C4-2B (cell line): Measurements from ENCODE around the gene SCN4A.
"Not testable (repeated sequence)": the region's sequence is repeated elsewhere in the genome, so short reads cannot be mapped to it uniquely, and the experiment has no call there.

Experiments used
- H3K27ac ChIP-seq: fragments of 450-650 bp; 2 replicates; pipeline ENCODE4 v1.5.1; 2017
- CTCF ChIP-seq: fragments of 450-650 bp; conservative IDR thresholded peaks from 2 replicates; pipeline ENCODE4 v1.5.1; 2017; ENCODE audit warnings: mild to moderate bottlenecking
- ZFX ChIP-seq: fragments of 450-650 bp; IDR thresholded peaks from 2 replicates; pipeline ENCODE4 v1.6.1; 2017

Gene SCN4A

GRCh38 chr17:63930951-63931575, 41.7 kb downstream of the SCN4A start:
- H3K27ac ChIP-seq, result no peak overlapping the region
- TF ChIP-seq ZFX, result no peak

GRCh38 chr17:63929860-63930766, 42.6 kb downstream of the SCN4A start:
- H3K27ac ChIP-seq, result no peak overlapping the region
- TF ChIP-seq ZFX (no peak), CTCF (no peak)

GRCh38 chr17:63928966-63929695, 43.6 kb downstream of the SCN4A start:
- H3K27ac ChIP-seq, result no peak overlapping the region
- no peak for TF ChIP-seq CTCF
- TF ChIP-seq ZFX, result no peak

GRCh38 chr17:63928172-63928666, 44.5 kb downstream of the SCN4A start:
- TF ChIP-seq ZFX (no peak), CTCF (no peak)
- no peak overlapping the region for H3K27ac ChIP-seq

- TF ChIP-seq CTCF, result no peak
- TF ChIP-seq ZFX, result no peak
- no peak overlapping the region for H3K27ac ChIP-seq
These were observed 45.1 kb downstream of the SCN4A start for GRCh38 chr17:63927464-63928171.

- H3K27ac ChIP-seq, result no peak overlapping the region
- TF ChIP-seq ZFX, result no peak
These were observed 46.6 kb downstream of the SCN4A start for GRCh38 chr17:63926164-63926563.

GRCh38 chr17:63925615-63926014, 47.1 kb downstream of the SCN4A start:
- no peak for TF ChIP-seq ZFX
- no peak for TF ChIP-seq CTCF
- H3K27ac ChIP-seq, result no peak overlapping the region

GRCh38 chr17:63922402-63922801, 50.3 kb downstream of the SCN4A start:
- H3K27ac ChIP-seq, result not testable (repeated sequence)

- not testable (repeated sequence) for H3K27ac ChIP-seq
These were observed 51.9 kb downstream of the SCN4A start for GRCh38 chr17:63920779-63921178.

GRCh38 chr17:63920050-63920449, 52.7 kb downstream of the SCN4A start:
- not testable (repeated sequence) for H3K27ac ChIP-seq
